ENCODE results near the gene CACNA1D. TPM values are rescaled to one million over a fixed set of nuclear protein-coding genes. Genes with fewer than 3 reads are reported as not detected.
A peak's percentile ranks its signal among the peaks of the same experiment; 100 is the strongest.

Gene CACNA1D
- total RNA-seq, 4 donors from 2014 or later, result 12.7 to 98.9 (median 25.0) TPM

DNA sequence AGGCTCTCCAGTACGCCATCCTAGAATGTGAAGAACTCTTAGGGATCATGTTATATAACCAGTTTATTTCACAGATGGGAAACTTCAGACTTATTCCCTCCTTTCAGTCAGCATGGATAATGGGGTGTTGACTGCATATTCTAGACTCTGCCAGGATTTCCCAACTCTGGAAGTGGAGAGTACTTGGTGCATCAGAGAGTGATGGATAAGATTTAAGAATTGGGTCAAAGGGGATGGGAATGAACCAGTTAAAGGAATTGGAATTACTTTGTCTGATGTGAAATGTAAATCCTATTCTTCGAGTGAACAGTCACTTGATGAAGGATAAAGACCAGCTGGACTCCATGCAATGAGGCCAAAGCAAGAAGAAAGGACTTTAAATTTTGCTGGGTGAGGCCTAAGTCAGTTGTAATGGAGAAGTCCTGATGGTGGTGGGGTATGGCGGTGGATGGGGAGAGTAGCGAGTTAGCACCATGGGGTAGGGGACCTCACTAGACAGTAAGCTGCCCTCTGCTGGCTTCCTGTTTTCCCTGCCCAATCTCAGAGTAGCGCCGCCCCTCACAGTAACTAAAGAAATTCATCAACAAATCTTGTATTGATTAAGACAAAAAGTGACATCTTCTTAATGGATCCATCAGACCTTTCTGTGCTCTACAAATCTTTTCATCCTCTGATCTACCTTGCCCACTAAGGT is 7.3 kb upstream of the CACNA1D start:
- H3K27ac ChIP-seq, result peak overlapping the region in 1 of 4 donors; percentile 40
- in situ Hi-C loops (cut with MboI; ENCODE audit: low pct_ligation_motif_present in 1 of 4, low pct_unique_long_range_greater_than_20kb in 1 of 4, low sequenced_read_pairs in 3 of 4) (no loop called here), intact Hi-C loops (cut with DNase I; ENCODE audit: low total_unique reads) (no loop called here)
- TF ChIP-seq, protein P1, sequence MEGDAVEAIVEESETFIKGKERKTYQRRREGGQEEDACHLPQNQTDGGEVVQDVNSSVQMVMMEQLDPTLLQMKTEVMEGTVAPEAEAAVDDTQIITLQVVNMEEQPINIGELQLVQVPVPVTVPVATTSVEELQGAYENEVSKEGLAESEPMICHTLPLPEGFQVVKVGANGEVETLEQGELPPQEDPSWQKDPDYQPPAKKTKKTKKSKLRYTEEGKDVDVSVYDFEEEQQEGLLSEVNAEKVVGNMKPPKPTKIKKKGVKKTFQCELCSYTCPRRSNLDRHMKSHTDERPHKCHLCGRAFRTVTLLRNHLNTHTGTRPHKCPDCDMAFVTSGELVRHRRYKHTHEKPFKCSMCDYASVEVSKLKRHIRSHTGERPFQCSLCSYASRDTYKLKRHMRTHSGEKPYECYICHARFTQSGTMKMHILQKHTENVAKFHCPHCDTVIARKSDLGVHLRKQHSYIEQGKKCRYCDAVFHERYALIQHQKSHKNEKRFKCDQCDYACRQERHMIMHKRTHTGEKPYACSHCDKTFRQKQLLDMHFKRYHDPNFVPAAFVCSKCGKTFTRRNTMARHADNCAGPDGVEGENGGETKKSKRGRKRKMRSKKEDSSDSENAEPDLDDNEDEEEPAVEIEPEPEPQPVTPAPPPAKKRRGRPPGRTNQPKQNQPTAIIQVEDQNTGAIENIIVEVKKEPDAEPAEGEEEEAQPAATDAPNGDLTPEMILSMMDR (IDR thresholded peaks at IDR 0.05), result no peak
- no peak for TF ChIP-seq POLR2A (IDR thresholded peaks at IDR 0.05)
- no peak for TF ChIP-seq EP300 (IDR thresholded peaks at IDR 0.05; ENCODE audit: low read depth)
- TF ChIP-seq POLR2AphosphoS5 (IDR thresholded peaks at IDR 0.05), result no peak
- H3K4me1 ChIP-seq, result peaks cover 0 to 24% (median 7%) of the 10 kb centered on the region in 4 donors
- WGBS, 2 donors (ENCODE audit: low coverage in 1 of 2), result 79 to 89% methylated on average over 6 of the region's 6 CpGs
- no peaks in the 10 kb centered on the region for H3K36me3 ChIP-seq
- H3K9me3 ChIP-seq, result no peaks in the 10 kb centered on the region
- DNase-seq, result no peak
- no peaks in the 10 kb centered on the region for H3K27me3 ChIP-seq
- no peak overlapping the region for H3K4me3 ChIP-seq

DNA sequence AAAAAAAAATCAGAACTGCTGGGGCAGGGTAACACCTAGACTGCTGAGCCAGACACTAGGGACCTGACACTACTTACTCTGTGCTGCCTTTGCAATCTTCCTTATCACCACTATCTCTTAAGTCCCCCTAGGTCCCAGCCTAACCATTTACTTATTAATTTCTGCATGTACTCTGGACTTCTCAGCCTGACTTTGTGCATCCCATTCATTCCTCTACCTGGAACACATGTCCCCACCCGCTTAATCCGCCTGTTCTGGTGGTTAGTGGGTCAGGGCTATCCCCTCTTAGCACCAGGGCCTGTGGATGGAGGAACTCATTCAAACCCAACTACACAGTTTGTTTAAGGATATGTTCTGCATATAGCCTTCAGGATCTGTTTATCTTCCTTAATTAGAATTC is 5.0 kb upstream of the CACNA1D start:
- H3K4me3 ChIP-seq, result no peak overlapping the region
- peaks cover 6% of the 10 kb centered on the region for H3K27me3 ChIP-seq
- in situ Hi-C loops (cut with MboI; ENCODE audit: low pct_ligation_motif_present in 1 of 4, low pct_unique_long_range_greater_than_20kb in 1 of 4, low sequenced_read_pairs in 3 of 4), result no loop called here
- WGBS, 2 donors (ENCODE audit: low coverage in 1 of 2), result 65 to 76% methylated on average over 2 of the region's 2 CpGs
- TF ChIP-seq EP300 (IDR thresholded peaks at IDR 0.05; ENCODE audit: low read depth) (no peak), POLR2AphosphoS5 (IDR thresholded peaks at IDR 0.05) (no peak), POLR2A (IDR thresholded peaks at IDR 0.05) (no peak)
- TF ChIP-seq, protein P1 (IDR thresholded peaks at IDR 0.05), result no peak
- no peak for DNase-seq
- H3K27ac ChIP-seq, result no peak overlapping the region
- H3K4me1 ChIP-seq, result peaks cover 0 to 34% (median 18%) of the 10 kb centered on the region in 4 donors
- H3K36me3 ChIP-seq, result no peaks in the 10 kb centered on the region
- no peaks in the 10 kb centered on the region for H3K9me3 ChIP-seq
- intact Hi-C loops (cut with DNase I; ENCODE audit: low total_unique reads), result no loop called here

DNA sequence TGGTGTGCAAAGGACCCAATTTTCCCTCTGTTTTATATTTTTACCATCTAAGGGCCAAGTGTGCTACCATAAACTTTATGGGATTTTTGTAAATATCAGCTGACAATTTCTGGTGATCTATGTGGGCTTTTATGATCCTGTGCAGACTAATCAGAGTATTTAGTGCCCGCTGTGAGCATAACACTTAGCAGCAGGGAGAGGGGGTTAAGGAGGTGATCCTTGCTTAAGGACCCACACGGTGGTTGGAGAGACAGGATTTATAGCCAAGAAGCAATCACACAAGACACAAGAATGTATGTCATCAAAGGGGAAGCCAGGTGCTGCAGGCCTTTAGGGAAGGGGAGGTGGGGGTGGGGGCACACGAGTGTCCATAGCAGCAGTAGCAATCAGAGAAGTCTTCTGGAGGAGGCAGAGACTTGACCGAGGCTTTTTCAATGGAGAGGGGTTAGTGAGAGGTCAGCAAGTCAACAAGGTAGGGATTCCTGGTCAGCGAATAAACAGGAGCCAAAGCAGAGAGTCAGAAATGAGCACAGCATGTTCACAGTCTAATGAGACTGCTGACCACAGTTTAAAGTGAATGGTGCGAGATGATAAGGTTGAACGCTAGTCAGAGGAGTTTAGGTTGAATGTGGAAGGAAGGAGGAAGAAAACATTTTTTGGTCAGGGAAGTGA is 4.5 kb upstream of the CACNA1D start:
- no peaks in the 10 kb centered on the region for H3K9me3 ChIP-seq
- intact Hi-C loops (cut with DNase I; ENCODE audit: low total_unique reads) (no loop called here), in situ Hi-C loops (cut with MboI; ENCODE audit: low pct_ligation_motif_present in 1 of 4, low pct_unique_long_range_greater_than_20kb in 1 of 4, low sequenced_read_pairs in 3 of 4) (no loop called here)
- TF ChIP-seq, protein P1 (IDR thresholded peaks at IDR 0.05), result no peak
- no peak for TF ChIP-seq POLR2AphosphoS5 (IDR thresholded peaks at IDR 0.05)
- no peak for TF ChIP-seq EP300 (IDR thresholded peaks at IDR 0.05; ENCODE audit: low read depth)
- no peak for TF ChIP-seq POLR2A (IDR thresholded peaks at IDR 0.05)
- WGBS, 2 donors (ENCODE audit: low coverage in 1 of 2), result 32 to 52% methylated on average over 7 of the region's 7 CpGs
- no peaks in the 10 kb centered on the region for H3K36me3 ChIP-seq
- no peak for DNase-seq
- no peak overlapping the region for H3K4me3 ChIP-seq
- no peak overlapping the region for H3K27ac ChIP-seq
- peaks cover 0 to 36% (median 20%) of the 10 kb centered on the region in 4 donors for H3K4me1 ChIP-seq
- H3K27me3 ChIP-seq, result peaks cover 8% of the 10 kb centered on the region

DNA sequence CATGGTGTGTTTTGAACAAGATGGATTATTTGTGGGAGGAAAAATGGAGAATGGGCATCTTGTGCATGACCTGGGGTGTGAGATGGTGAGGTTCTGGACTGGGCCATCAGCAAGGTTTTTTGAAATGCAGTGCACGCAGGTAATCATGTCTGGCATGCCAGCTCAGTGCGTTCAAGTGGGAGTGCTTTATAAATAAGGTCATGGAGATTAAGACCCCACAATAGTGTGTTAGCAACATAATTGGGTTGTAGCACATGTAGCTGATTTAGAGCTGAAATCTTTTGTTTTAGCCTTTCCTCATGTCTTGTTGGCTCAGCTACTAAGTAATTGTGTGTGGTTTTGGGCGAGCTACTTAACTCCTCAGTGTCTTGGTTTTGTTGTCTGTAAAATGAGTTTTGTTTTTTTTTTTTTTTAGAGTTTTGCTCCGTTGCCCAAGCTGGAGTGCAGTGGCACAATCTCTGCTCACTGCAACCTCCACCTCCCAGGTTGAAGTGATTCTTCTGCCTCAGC is 3.9 kb upstream of the CACNA1D start:
- peaks cover 14% of the 10 kb centered on the region for H3K27me3 ChIP-seq
- peaks cover under 1 to 36% (median 25%) of the 10 kb centered on the region in 4 donors for H3K4me1 ChIP-seq

More for the DNA sequence above, 3.9 kb upstream of the CACNA1D start:
- in situ Hi-C loops (cut with MboI; ENCODE audit: low pct_ligation_motif_present in 1 of 4, low pct_unique_long_range_greater_than_20kb in 1 of 4, low sequenced_read_pairs in 3 of 4), result no loop called here
- Histone ChIP-seq H3K36me3 (no peaks in the 10 kb centered on the region), H3K9me3 (no peaks in the 10 kb centered on the region), H3K4me3 (no peak overlapping the region), H3K27ac (no peak overlapping the region)
- WGBS, 2 donors (ENCODE audit: low coverage in 1 of 2), result 81 to 89% methylated on average over 4 of the region's 4 CpGs
- TF ChIP-seq POLR2AphosphoS5 (IDR thresholded peaks at IDR 0.05), result no peak
- no peak for TF ChIP-seq POLR2A (IDR thresholded peaks at IDR 0.05)
- TF ChIP-seq, protein P1 (IDR thresholded peaks at IDR 0.05), result no peak
- no peak for TF ChIP-seq EP300 (IDR thresholded peaks at IDR 0.05; ENCODE audit: low read depth)
- intact Hi-C loops (cut with DNase I; ENCODE audit: low total_unique reads), result no loop called here
- DNase-seq, result no peak
